Body of pancreas (tissue), 4 donors: ENCODE data around the gene ANKS1A.

Experiments
- POLR2A ChIP-seq, 3 donors: fragments of 450-650 bp; IDR thresholded peaks; one replicate each; pipeline ENCODE4 v1.6.1; 2016; ENCODE audit warnings: antibody characterized with exemption in 3 of 3, mild to moderate bottlenecking in 2 of 3
- TF ChIP-seq, protein P1 (sequence below), 7 experiments: fragments of 450-650 bp in 4 of 7; fragments of 200-600 bp in 3 of 7; sonication (generic) in 3 of 7; IDR thresholded peaks; one replicate each; pipeline ENCODE4 v1.5.1; 2016 to 2019; ENCODE audit warnings: antibody characterized with exemption in 7 of 7

DNA sequence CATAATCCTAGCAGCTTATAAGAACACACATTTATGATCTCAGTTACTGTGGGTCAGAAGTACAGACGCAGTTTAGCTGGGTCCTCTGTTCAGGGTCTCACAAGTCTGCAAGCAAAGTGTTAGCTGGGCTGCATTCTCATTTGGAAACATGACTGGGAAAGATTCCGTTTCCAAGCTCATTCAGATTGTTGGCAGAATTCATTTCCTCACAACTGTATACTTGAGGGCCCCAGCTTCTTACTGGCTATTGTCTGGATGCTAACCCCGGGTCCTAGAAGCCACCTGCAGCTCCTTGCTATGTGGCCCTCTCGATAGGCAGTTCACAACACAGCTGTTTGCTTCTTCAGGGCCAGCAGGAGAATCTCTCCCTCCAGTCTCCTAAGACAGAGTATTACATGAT lies 239.0 kb downstream of the ANKS1A start:
- TF ChIP-seq, protein P1, sequence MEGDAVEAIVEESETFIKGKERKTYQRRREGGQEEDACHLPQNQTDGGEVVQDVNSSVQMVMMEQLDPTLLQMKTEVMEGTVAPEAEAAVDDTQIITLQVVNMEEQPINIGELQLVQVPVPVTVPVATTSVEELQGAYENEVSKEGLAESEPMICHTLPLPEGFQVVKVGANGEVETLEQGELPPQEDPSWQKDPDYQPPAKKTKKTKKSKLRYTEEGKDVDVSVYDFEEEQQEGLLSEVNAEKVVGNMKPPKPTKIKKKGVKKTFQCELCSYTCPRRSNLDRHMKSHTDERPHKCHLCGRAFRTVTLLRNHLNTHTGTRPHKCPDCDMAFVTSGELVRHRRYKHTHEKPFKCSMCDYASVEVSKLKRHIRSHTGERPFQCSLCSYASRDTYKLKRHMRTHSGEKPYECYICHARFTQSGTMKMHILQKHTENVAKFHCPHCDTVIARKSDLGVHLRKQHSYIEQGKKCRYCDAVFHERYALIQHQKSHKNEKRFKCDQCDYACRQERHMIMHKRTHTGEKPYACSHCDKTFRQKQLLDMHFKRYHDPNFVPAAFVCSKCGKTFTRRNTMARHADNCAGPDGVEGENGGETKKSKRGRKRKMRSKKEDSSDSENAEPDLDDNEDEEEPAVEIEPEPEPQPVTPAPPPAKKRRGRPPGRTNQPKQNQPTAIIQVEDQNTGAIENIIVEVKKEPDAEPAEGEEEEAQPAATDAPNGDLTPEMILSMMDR (IDR thresholded peaks at IDR 0.05): no peak
- no peak for TF ChIP-seq POLR2A (IDR thresholded peaks at IDR 0.05)
